GM12875 (cell line): ENCODE results near the gene CAVIN1.

ENCODE experiments used
- H3K4me3 ChIP-seq: one replicate; pipeline ENCODE4 v1.5.1; 2011; ENCODE audit warnings: low read depth, low read length, control low read depth
- CTCF ChIP-seq: IDR thresholded peaks from 2 replicates; pipeline ENCODE4 v1.5.1; 2011; ENCODE audit warnings: low read depth, mild to moderate bottlenecking, control low read depth, inconsistent platforms, low read length, moderate library complexity, borderline replicate concordance; ENCODE audit not compliant: insufficient read depth

The CAVIN1 gene

DNA sequence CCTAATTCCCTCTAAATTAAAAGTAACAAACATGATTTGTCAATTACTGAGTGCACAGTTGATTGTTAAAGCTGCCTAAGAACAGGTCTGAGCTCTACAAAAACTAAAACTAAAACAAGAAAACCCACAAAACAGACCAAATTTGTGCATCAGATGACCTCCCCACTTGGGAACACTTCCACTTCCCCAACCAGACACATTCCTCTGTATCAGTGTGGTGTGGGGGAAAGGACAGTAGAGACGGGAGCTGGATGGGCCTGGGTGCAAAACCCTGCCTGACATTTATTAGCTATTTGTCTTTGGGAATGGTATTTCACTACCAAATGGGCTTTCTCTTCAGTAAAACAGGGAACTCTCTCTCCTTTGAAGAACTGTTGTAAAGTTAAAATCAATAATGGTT lies 64.6 kb downstream of the CAVIN1 start:
- H3K4me3 ChIP-seq = no peak overlapping the region
- TF ChIP-seq CTCF = no peak

DNA sequence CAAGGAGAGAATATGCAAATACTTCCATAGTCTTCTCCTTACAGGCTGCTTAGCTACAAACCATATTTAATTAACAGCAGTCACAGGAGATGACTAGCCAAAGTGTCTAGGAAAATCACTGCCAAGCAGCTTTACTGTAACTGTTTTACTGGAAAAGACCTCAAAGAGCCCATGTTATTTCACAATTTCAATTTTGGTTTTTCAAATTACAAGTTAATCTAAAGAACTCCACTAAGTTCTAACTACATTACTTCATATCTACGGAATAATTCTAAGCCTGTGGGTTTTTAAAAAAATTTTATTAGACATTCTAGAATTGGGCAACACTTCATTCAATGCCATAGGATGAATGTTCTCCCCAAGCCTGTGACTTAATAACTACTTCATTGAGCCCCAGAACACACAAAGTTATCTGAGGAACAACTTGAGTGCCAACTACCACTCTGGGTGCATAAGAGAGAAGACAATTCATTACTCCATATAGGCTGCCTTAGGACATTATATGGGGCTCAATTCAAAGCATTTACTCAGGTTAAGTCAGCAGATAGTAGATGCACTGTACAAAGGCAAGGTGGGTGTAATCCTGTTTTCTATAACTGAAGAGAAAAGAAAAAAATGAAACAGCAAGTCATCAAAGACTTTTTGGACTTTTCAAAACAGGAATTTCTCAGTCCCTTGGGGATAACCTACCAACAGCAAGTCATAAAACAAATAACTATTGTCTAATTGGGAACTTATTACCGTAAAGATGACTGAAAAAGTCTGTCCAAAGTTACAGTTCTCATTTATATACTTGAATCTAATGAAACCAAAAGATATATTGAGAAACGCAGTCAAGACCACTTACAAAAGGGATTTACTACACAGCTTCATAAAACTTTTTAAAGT lies 67.9 kb downstream of the CAVIN1 start:
- TF ChIP-seq CTCF = no peak
- H3K4me3 ChIP-seq = no peak overlapping the region
